T-helper 9 cell (primary cell): Measurements from ENCODE around the gene TPP2.

Source experiments
- DNase-seq: peaks from one replicate; pipeline ENCODE4 v3.0.0-alpha.2; 2020

The TPP2 gene

GRCh38 chr13:102597029-102597961, 509 bp downstream of the TPP2 start:
- peak; percentile 2 for DNase-seq

- no peak for DNase-seq
Observed at GRCh38 chr13:102598061-102598460, 1.3 kb downstream of the TPP2 start.

GRCh38 chr13:102599426-102600012, 2.7 kb downstream of the TPP2 start:
- no peak for DNase-seq

GRCh38 chr13:102606537-102607309, 9.9 kb downstream of the TPP2 start:
- DNase-seq: no peak

- DNase-seq: no peak
Observed at GRCh38 chr13:102608974-102609373, 12.2 kb downstream of the TPP2 start.

- DNase-seq: no peak
Observed at GRCh38 chr13:102609696-102610095, 12.9 kb downstream of the TPP2 start.

- DNase-seq: no peak
Observed at GRCh38 chr13:102610296-102610895, 13.6 kb downstream of the TPP2 start.

GRCh38 chr13:102617697-102618350, 21.0 kb downstream of the TPP2 start:
- DNase-seq: no peak

GRCh38 chr13:102620516-102620915, 23.7 kb downstream of the TPP2 start:
- no peak for DNase-seq

GRCh38 chr13:102626928-102627327, 30.1 kb downstream of the TPP2 start:
- no peak for DNase-seq

GRCh38 chr13:102628559-102628958, 31.8 kb downstream of the TPP2 start:
- DNase-seq: no peak

GRCh38 chr13:102631198-102631597, 34.4 kb downstream of the TPP2 start:
- no peak for DNase-seq

- no peak for DNase-seq
Observed at GRCh38 chr13:102638741-102639140, 42.0 kb downstream of the TPP2 start.

- DNase-seq: no peak
Observed at GRCh38 chr13:102642029-102642428, 45.2 kb downstream of the TPP2 start.

GRCh38 chr13:102642475-102642874, 45.7 kb downstream of the TPP2 start:
- DNase-seq: no peak

- DNase-seq: no peak
Observed at GRCh38 chr13:102643656-102644055, 46.9 kb downstream of the TPP2 start.

GRCh38 chr13:102645701-102646100, 48.9 kb downstream of the TPP2 start:
- no peak for DNase-seq

GRCh38 chr13:102648046-102648445, 51.3 kb downstream of the TPP2 start:
- DNase-seq: no peak

- no peak for DNase-seq
Observed at GRCh38 chr13:102650444-102650843, 53.7 kb downstream of the TPP2 start.

- no peak for DNase-seq
Observed at GRCh38 chr13:102651392-102651791, 54.6 kb downstream of the TPP2 start.

GRCh38 chr13:102651892-102652291, 55.1 kb downstream of the TPP2 start:
- DNase-seq: no peak

GRCh38 chr13:102654756-102655155, 58.0 kb downstream of the TPP2 start:
- no peak for DNase-seq

GRCh38 chr13:102657630-102658029, 60.8 kb downstream of the TPP2 start:
- DNase-seq: no peak
